ENCODE results near the gene ERBB4.

DNA sequence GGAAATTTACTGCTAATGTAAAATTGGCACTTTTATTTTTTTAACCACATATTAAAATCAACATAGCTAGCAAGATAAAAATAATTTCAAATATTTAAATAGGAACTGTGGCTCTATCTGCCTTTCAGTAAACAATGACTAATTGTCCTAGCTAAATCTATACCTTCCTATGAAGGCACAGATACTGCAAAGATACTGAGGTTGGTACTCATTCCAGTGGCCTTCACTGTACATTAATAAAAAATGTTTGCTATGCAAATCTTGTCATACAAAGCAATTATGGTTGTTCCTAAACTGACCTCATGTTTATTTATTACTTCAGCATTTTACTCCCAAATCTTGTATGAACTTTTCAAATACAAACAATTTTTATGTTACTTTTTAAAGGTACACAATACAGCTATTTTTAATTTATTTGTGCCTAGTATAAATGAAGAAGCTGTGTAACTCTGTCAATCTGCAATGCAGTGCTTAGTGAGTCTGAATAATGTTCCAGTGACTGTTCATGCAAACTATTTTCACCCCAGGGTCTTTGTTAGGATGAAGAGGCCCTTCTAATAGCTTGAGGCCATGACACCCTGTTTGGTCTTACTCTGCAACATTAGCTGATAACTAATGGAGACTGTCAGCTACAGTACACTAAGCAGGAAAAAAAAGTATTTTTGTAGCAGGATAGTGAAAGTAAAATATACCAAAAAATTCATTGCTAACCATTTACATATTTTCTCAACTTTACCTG lies 9.3 kb upstream of the ERBB4 start:
- TF ChIP-seq POLR2A (IDR thresholded peaks at IDR 0.05) = no peak
- TF ChIP-seq, protein P1, sequence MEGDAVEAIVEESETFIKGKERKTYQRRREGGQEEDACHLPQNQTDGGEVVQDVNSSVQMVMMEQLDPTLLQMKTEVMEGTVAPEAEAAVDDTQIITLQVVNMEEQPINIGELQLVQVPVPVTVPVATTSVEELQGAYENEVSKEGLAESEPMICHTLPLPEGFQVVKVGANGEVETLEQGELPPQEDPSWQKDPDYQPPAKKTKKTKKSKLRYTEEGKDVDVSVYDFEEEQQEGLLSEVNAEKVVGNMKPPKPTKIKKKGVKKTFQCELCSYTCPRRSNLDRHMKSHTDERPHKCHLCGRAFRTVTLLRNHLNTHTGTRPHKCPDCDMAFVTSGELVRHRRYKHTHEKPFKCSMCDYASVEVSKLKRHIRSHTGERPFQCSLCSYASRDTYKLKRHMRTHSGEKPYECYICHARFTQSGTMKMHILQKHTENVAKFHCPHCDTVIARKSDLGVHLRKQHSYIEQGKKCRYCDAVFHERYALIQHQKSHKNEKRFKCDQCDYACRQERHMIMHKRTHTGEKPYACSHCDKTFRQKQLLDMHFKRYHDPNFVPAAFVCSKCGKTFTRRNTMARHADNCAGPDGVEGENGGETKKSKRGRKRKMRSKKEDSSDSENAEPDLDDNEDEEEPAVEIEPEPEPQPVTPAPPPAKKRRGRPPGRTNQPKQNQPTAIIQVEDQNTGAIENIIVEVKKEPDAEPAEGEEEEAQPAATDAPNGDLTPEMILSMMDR (IDR thresholded peaks at IDR 0.05) = no peak
- no peak for TF ChIP-seq POLR2AphosphoS5 (IDR thresholded peaks at IDR 0.05)

All from breast epithelium (tissue), 3 donors.